Thyroid gland (tissue), 4 donors: ENCODE data around the gene MRPL48.

Experiments used
- POLR2A ChIP-seq, 2 donors: fragments of 450-650 bp; IDR thresholded peaks; one replicate each; pipeline ENCODE4 v1.6.1; 2017; ENCODE audit warnings: antibody characterized with exemption in 2 of 2, mild to moderate bottlenecking in 2 of 2, moderate library complexity in 1 of 2
- TF ChIP-seq, protein P1 (sequence below), 6 experiments: fragments of 200-600 bp in 3 of 6; fragments of 450-650 bp in 3 of 6; sonication (generic) in 3 of 6; IDR thresholded peaks; one replicate each; pipeline ENCODE4 v1.5.1; 2016 to 2019; ENCODE audit warnings: antibody characterized with exemption in 6 of 6, mild to moderate bottlenecking in 2 of 6, inconsistent platforms in 1 of 6, moderate library complexity in 1 of 6

DNA sequence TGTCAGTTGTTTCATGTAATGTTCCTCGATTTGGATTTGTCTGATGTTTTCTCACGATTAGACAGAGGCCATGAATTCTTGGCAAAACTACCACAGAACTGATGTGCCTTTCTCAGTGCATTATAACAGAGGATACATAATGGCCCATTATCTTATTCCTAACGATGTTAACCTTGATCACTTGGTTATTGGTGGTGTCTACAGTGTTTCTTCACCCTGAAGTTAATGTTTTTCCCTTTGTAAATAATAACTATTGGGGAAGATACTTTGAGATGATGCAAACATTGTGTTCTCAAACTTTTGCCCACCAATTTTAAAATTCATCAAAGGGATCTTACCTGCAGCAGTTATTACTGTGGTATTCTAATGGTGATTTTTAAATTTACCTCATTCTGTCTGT is 39.9 kb upstream of the MRPL48 start:
- TF ChIP-seq, protein P1, sequence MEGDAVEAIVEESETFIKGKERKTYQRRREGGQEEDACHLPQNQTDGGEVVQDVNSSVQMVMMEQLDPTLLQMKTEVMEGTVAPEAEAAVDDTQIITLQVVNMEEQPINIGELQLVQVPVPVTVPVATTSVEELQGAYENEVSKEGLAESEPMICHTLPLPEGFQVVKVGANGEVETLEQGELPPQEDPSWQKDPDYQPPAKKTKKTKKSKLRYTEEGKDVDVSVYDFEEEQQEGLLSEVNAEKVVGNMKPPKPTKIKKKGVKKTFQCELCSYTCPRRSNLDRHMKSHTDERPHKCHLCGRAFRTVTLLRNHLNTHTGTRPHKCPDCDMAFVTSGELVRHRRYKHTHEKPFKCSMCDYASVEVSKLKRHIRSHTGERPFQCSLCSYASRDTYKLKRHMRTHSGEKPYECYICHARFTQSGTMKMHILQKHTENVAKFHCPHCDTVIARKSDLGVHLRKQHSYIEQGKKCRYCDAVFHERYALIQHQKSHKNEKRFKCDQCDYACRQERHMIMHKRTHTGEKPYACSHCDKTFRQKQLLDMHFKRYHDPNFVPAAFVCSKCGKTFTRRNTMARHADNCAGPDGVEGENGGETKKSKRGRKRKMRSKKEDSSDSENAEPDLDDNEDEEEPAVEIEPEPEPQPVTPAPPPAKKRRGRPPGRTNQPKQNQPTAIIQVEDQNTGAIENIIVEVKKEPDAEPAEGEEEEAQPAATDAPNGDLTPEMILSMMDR (IDR thresholded peaks at IDR 0.05): no peak
- no peak for TF ChIP-seq POLR2A (IDR thresholded peaks at IDR 0.05)
